H9 (cell line): ENCODE measurements around the gene NIFK. TPM values are rescaled to one million over a fixed set of nuclear protein-coding genes. Genes with fewer than 3 reads are reported as not detected.

Source experiments
- DNase-seq: peaks from one replicate; pipeline ENCODE4 v3.0.0-alpha.2; 2017
- H2AFZ ChIP-seq: one replicate; pipeline ENCODE4 v1.6.1; 2013; ENCODE audit warnings: mild to moderate bottlenecking, low read length, control low read depth, moderate library complexity
- H2AK5ac ChIP-seq: 2 replicates; pipeline ENCODE4 v1.6.1; 2013; ENCODE audit warnings: low read length, control low read depth, mixed read lengths; ENCODE audit not compliant: insufficient read length
- H2BK120ac ChIP-seq: one replicate; pipeline ENCODE4 v1.6.1; 2013; ENCODE audit warnings: low read depth, mild to moderate bottlenecking, low read length, control low read depth, inconsistent platforms; ENCODE audit not compliant: poor library complexity, severe bottlenecking
- H2BK12ac ChIP-seq: 2 replicates; pipeline ENCODE4 v1.6.1; 2013; ENCODE audit warnings: low read length, control low read depth, mixed read lengths, low read depth; ENCODE audit not compliant: insufficient read length
- H2BK15ac ChIP-seq: 2 replicates; pipeline ENCODE4 v1.6.1; 2013; ENCODE audit warnings: low read depth, low read length, control low read depth
- H2BK20ac ChIP-seq: one replicate; pipeline ENCODE4 v1.6.1; 2013; ENCODE audit warnings: low read depth, mild to moderate bottlenecking, low read length, control low read depth, inconsistent platforms; ENCODE audit not compliant: poor library complexity, severe bottlenecking
- H2BK5ac ChIP-seq: 2 replicates; pipeline ENCODE4 v1.6.1; 2013; ENCODE audit warnings: low read length, control low read depth, mixed read lengths; ENCODE audit not compliant: insufficient read length
- H3K14ac ChIP-seq: 2 replicates; pipeline ENCODE4 v1.6.1; 2013; ENCODE audit warnings: low read length, control low read depth; ENCODE audit not compliant: insufficient read depth
- H3K18ac ChIP-seq: 2 replicates; pipeline ENCODE4 v1.6.1; 2013; ENCODE audit warnings: low read depth, mild to moderate bottlenecking, mixed read lengths, low read length, control low read depth; ENCODE audit not compliant: insufficient read length
- H3K23ac ChIP-seq: 2 replicates; pipeline ENCODE4 v1.6.1; 2013; ENCODE audit warnings: low read length, control low read depth, mixed read lengths, low read depth; ENCODE audit not compliant: insufficient read length
- H3K23me2 ChIP-seq: 2 replicates; pipeline ENCODE4 v1.6.1; 2013; ENCODE audit warnings: low read depth, mild to moderate bottlenecking, mixed read lengths, low read length, control low read depth; ENCODE audit not compliant: insufficient read length, poor library complexity, severe bottlenecking
- H3K27ac ChIP-seq: 2 replicates; pipeline ENCODE4 v1.5.1; 2013; ENCODE audit warnings: low read length, control low read depth, mixed read lengths, low read depth; ENCODE audit not compliant: insufficient read length
- H3K27me3 ChIP-seq: 2 replicates; pipeline ENCODE4 v1.6.1; 2013; ENCODE audit warnings: low read length, control low read depth, inconsistent platforms; ENCODE audit not compliant: insufficient read depth
- H3K4ac ChIP-seq: 2 replicates; pipeline ENCODE4 v1.6.1; 2013; ENCODE audit warnings: low read depth, mild to moderate bottlenecking, control low read depth, inconsistent platforms, low read length, moderate library complexity
- H3K4me1 ChIP-seq: 2 replicates; pipeline ENCODE4 v1.6.1; 2013; ENCODE audit warnings: low read length, control low read depth, inconsistent platforms; ENCODE audit not compliant: insufficient read depth
- H3K4me2 ChIP-seq: 2 replicates; pipeline ENCODE4 v1.6.1; 2013; ENCODE audit warnings: low read length, control low read depth, mixed read lengths; ENCODE audit not compliant: insufficient read length, insufficient read depth
- H3K56ac ChIP-seq: 2 replicates; pipeline ENCODE4 v1.6.1; 2013; ENCODE audit warnings: low read depth, mild to moderate bottlenecking, mixed read lengths, low read length, control low read depth; ENCODE audit not compliant: insufficient read length
- H3K79me1 ChIP-seq: 2 replicates; pipeline ENCODE4 v1.6.1; 2013; ENCODE audit warnings: low read depth, mild to moderate bottlenecking, moderate library complexity, low read length, control low read depth, inconsistent platforms; ENCODE audit not compliant: insufficient read depth, poor library complexity, severe bottlenecking
- H3K79me2 ChIP-seq: 2 replicates; pipeline ENCODE4 v1.6.1; 2013; ENCODE audit warnings: low read length, control low read depth, inconsistent platforms; ENCODE audit not compliant: insufficient read depth
- H3K9ac ChIP-seq: 2 replicates; pipeline ENCODE4 v1.6.1; 2013; ENCODE audit warnings: low read length, control low read depth, mixed read lengths; ENCODE audit not compliant: insufficient read length; ENCODE audit errors: extremely low read depth
- H3K9me3 ChIP-seq: one replicate; pipeline ENCODE4 v1.6.1; 2013; ENCODE audit warnings: low read depth, low read length, inconsistent platforms; ENCODE audit not compliant: control insufficient read depth
- H3T11ph ChIP-seq: one replicate; pipeline ENCODE4 v1.6.1; 2013; ENCODE audit warnings: mild to moderate bottlenecking, low read length, control low read depth, inconsistent platforms
- H4K20me1 ChIP-seq: one replicate; pipeline ENCODE4 v1.6.1; 2013; ENCODE audit not compliant: control insufficient read depth, insufficient read length, insufficient read depth
- H4K5ac ChIP-seq: 2 replicates; pipeline ENCODE4 v1.6.1; 2013; ENCODE audit warnings: low read depth, mild to moderate bottlenecking, mixed read lengths, low read length, control low read depth; ENCODE audit not compliant: insufficient read length
- H4K8ac ChIP-seq: replicated peaks from 2 replicates; pipeline ENCODE4 v1.6.1; 2013; ENCODE audit warnings: low read length, control low read depth, mixed read lengths, low read depth; ENCODE audit not compliant: insufficient read length
- H4K91ac ChIP-seq: 2 replicates; pipeline ENCODE4 v1.6.1; 2013; ENCODE audit warnings: low read depth, mild to moderate bottlenecking, moderate library complexity, mixed read lengths, low read length, control low read depth; ENCODE audit not compliant: insufficient read length
- H3K27ac Mint-ChIP-seq, 3 experiments: 2 replicates in 2 of 3; 3 replicates in 1 of 3; pipeline ENCODE4 v1.8.0; 2020 to 2021; ENCODE audit warnings: mixed read lengths in 3 of 3, mild to moderate bottlenecking in 1 of 3, moderate library complexity in 1 of 3
- H3K27me3 Mint-ChIP-seq: 2 replicates; pipeline ENCODE4 v1.8.0; 2021; ENCODE audit warnings: low read depth, mild to moderate bottlenecking, moderate library complexity, mixed read lengths
- H3K36me3 Mint-ChIP-seq, 3 experiments: 2 replicates in 2 of 3; 3 replicates in 1 of 3; pipeline ENCODE4 v1.8.0; 2020 to 2021; ENCODE audit warnings: low read depth in 3 of 3, mixed read lengths in 3 of 3; ENCODE audit not compliant: insufficient read depth in 1 of 3
- H3K4me1 Mint-ChIP-seq, 2 experiments: 2 replicates each; pipeline ENCODE4 v1.8.0; 2020; ENCODE audit warnings: mixed read lengths in 2 of 2
- H3K4me3 Mint-ChIP-seq, 2 experiments: 2 replicates in 1 of 2; 3 replicates in 1 of 2; pipeline ENCODE4 v1.8.0; 2020 to 2021; ENCODE audit warnings: mild to moderate bottlenecking in 2 of 2, mixed read lengths in 2 of 2, moderate library complexity in 1 of 2
- H3K9me3 Mint-ChIP-seq, 2 experiments: 2 replicates in 1 of 2; 3 replicates in 1 of 2; pipeline ENCODE4 v1.8.0; 2020; ENCODE audit warnings: mild to moderate bottlenecking in 2 of 2, mixed read lengths in 2 of 2, moderate library complexity in 1 of 2
- WGBS: extraction: QIAGEN DNeasy Blood & Tissue Kit; methylation state at CpG from one replicate; pipeline ENCODE4 v1.1.7; 2013; ENCODE audit warnings: missing lambda C conversion rate, low lambda C conversion rate, mixed read lengths; ENCODE audit not compliant: insufficient read length; ENCODE audit errors: extremely low coverage; 5-methylcytosine and 5-hydroxymethylcytosine counted together
- total RNA-seq: library from RNA; stranded (reverse); gene quantifications from 2 replicates; pipeline ENCODE4 v1.2.1, GENCODE V29; 2021
- TF ChIP-seq, protein P1 (sequence below): fragments of 200-600 bp; sonication (generic); conservative IDR thresholded peaks from 3 replicates; pipeline ENCODE4 v1.8.0; 2021; ENCODE audit warnings: antibody characterized with exemption, mild to moderate bottlenecking

The NIFK gene
- total RNA-seq, 1 experiment from 2014 or later: 180 TPM

- peaks cover 0 to 5% (median 0%) of the 10 kb centered on the region in 3 experiments; a peak in 3 of 7 replicates for H3K36me3 Mint-ChIP-seq
- Histone ChIP-seq H3K27ac (no peak overlapping the region), H4K8ac (no peak overlapping the region), H3K79me1 (no peaks in the 10 kb centered on the region), H3K23ac (no peak overlapping the region), H4K91ac (no peak overlapping the region), H3K79me2 (peaks cover 7% of the 10 kb centered on the region), H3K9me3 (no peaks in the 10 kb centered on the region), H3K18ac (no peak overlapping the region), H3K4me2 (no peak overlapping the region), H3K14ac (no peak overlapping the region), H3K4ac (no peak overlapping the region), H2BK120ac (no peak overlapping the region), H4K5ac (no peak overlapping the region), H3K23me2 (peaks cover 4% of the 10 kb centered on the region), H2AK5ac (no peak overlapping the region), H2BK20ac (no peak overlapping the region), H3K4me1 (no peaks in the 10 kb centered on the region), H2BK12ac (no peak overlapping the region), H2AFZ (no peak overlapping the region), H2BK15ac (no peak overlapping the region), H3K9ac (no peak overlapping the region), H3K27me3 (no peaks in the 10 kb centered on the region), H4K20me1 (no peaks in the 10 kb centered on the region), H3T11ph (no peak overlapping the region), H3K56ac (no peak overlapping the region), H2BK5ac (no peak overlapping the region)
- WGBS: no CpG with 5 or more reads among the region's 6 CpGs
- no peak for DNase-seq
- no peak overlapping the region for H3K27ac Mint-ChIP-seq
- TF ChIP-seq, protein P1, sequence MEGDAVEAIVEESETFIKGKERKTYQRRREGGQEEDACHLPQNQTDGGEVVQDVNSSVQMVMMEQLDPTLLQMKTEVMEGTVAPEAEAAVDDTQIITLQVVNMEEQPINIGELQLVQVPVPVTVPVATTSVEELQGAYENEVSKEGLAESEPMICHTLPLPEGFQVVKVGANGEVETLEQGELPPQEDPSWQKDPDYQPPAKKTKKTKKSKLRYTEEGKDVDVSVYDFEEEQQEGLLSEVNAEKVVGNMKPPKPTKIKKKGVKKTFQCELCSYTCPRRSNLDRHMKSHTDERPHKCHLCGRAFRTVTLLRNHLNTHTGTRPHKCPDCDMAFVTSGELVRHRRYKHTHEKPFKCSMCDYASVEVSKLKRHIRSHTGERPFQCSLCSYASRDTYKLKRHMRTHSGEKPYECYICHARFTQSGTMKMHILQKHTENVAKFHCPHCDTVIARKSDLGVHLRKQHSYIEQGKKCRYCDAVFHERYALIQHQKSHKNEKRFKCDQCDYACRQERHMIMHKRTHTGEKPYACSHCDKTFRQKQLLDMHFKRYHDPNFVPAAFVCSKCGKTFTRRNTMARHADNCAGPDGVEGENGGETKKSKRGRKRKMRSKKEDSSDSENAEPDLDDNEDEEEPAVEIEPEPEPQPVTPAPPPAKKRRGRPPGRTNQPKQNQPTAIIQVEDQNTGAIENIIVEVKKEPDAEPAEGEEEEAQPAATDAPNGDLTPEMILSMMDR: no peak
- no peaks in the 10 kb centered on the region; the same call in none of the 2 replicates for H3K27me3 Mint-ChIP-seq
- no peaks in the 10 kb centered on the region for H3K9me3 Mint-ChIP-seq
- H3K4me1 Mint-ChIP-seq: peaks cover 3 to 7% of the 10 kb centered on the region in 2 experiments; a peak in 2 of 4 replicates
- no peak overlapping the region for H3K4me3 Mint-ChIP-seq
Observed at GRCh38 chr2:121740973-121741372, 4.3 kb upstream of the NIFK start.
